Central memory CD4-positive, alpha-beta T cell (primary cell): ENCODE results near the gene AHNAK2.

Experiments used
- DNase-seq: peaks from one replicate; pipeline ENCODE4 v3.0.0; 2022

Gene AHNAK2

GRCh38 chr14:105011312-105011990, 33.3 kb upstream of the AHNAK2 start:
- no peak for DNase-seq

- no peak for DNase-seq
Measured at GRCh38 chr14:105010891-105011291, 32.7 kb upstream of the AHNAK2 start.

GRCh38 chr14:105010106-105010505, 31.9 kb upstream of the AHNAK2 start:
- DNase-seq = no peak

- DNase-seq = no peak
Measured at GRCh38 chr14:105007593-105008264, 29.6 kb upstream of the AHNAK2 start.

GRCh38 chr14:105006831-105007592, 28.8 kb upstream of the AHNAK2 start:
- DNase-seq = no peak

- DNase-seq = no peak
Measured at GRCh38 chr14:105005929-105006830, 28.0 kb upstream of the AHNAK2 start.

GRCh38 chr14:105005329-105005928, 27.3 kb upstream of the AHNAK2 start:
- no peak for DNase-seq

- no peak for DNase-seq
Measured at GRCh38 chr14:104999361-104999760, 21.2 kb upstream of the AHNAK2 start.

- DNase-seq = no peak
Measured at GRCh38 chr14:104998801-104999200, 20.6 kb upstream of the AHNAK2 start.

- DNase-seq = no peak
Measured at GRCh38 chr14:104996483-104996882, 18.3 kb upstream of the AHNAK2 start.

- DNase-seq = no peak
Measured at GRCh38 chr14:104996032-104996431, 17.9 kb upstream of the AHNAK2 start.

GRCh38 chr14:104994978-104995377, 16.8 kb upstream of the AHNAK2 start:
- DNase-seq = no peak

GRCh38 chr14:104993808-104994591, 15.8 kb upstream of the AHNAK2 start:
- no peak for DNase-seq

GRCh38 chr14:104993306-104993705, 15.1 kb upstream of the AHNAK2 start:
- DNase-seq = no peak

GRCh38 chr14:104992501-104992900, 14.3 kb upstream of the AHNAK2 start:
- DNase-seq = no peak

- no peak for DNase-seq
Measured at GRCh38 chr14:104991896-104992230, 13.7 kb upstream of the AHNAK2 start.

GRCh38 chr14:104989951-104990303, 11.8 kb upstream of the AHNAK2 start:
- DNase-seq = no peak

GRCh38 chr14:104989236-104989950, 11.2 kb upstream of the AHNAK2 start:
- no peak for DNase-seq

GRCh38 chr14:104986487-104987164, 8.5 kb upstream of the AHNAK2 start:
- DNase-seq = no peak
